Umbilical cord (tissue), 2 donors: ENCODE results near the gene GOLGA1. TPM values are rescaled to one million over a fixed set of nuclear protein-coding genes. Genes with fewer than 3 reads are reported as not detected.
"Not testable (repeated sequence)": the region's sequence is repeated elsewhere in the genome, so short reads cannot be mapped to it uniquely, and the experiment has no call there.

ENCODE experiments used
- DNase-seq: peaks from one replicate; pipeline ENCODE4 v3.0.0-alpha.2; 2015; ENCODE audit warnings: low spot score
- total RNA-seq: library from RNA; depleted of rRNA; stranded (reverse); fragments of >200 nt; gene quantifications from one replicate; pipeline ENCODE4 v1.2.3, GENCODE V29; 2014; ENCODE audit warnings: low replicate concordance; ENCODE audit not compliant: insufficient read depth

Gene GOLGA1
- total RNA-seq, 1 donor from 2014 or later, result 12.3 TPM

- not testable (repeated sequence) for DNase-seq
Measured at GRCh38 chr9:124838132-124838531, 102.8 kb downstream of the GOLGA1 start.

GRCh38 chr9:124835026-124835557, 105.8 kb downstream of the GOLGA1 start:
- peak; percentile 78 for DNase-seq

- DNase-seq, result peak; percentile 30
Measured at GRCh38 chr9:124834591-124834990, 106.3 kb downstream of the GOLGA1 start.

GRCh38 chr9:124831642-124832364, 109.1 kb downstream of the GOLGA1 start:
- no peak for DNase-seq

GRCh38 chr9:124830593-124830992, 110.3 kb downstream of the GOLGA1 start:
- no peak for DNase-seq

- DNase-seq, result no peak
Measured at GRCh38 chr9:124829334-124829669, 111.6 kb downstream of the GOLGA1 start.

- no peak for DNase-seq
Measured at GRCh38 chr9:124828489-124829333, 112.2 kb downstream of the GOLGA1 start.

Other genes starting within 250 kb of the GOLGA1 start
- gene NR6A1, start 169.8 kb downstream of the GOLGA1 start, total RNA-seq, result 0.72 TPM
- gene OLFML2A, start 163.9 kb downstream of the GOLGA1 start, total RNA-seq, result 9.6 TPM
- gene WDR38, start 87.6 kb downstream of the GOLGA1 start, total RNA-seq, result not detected
- gene RPL35, start 79.1 kb downstream of the GOLGA1 start, total RNA-seq, result 1,684 TPM
- 10.1 TPM for gene ARPC5L, start 79.0 kb downstream of the GOLGA1 start, total RNA-seq
- gene SCAI, start 202.4 kb upstream of the GOLGA1 start, total RNA-seq, result 42.6 TPM
- gene PPP6C, start 248.7 kb upstream of the GOLGA1 start, total RNA-seq, result 8.9 TPM